ENCODE measurements around the gene CRIM1.

CRIM1 gene

DNA sequence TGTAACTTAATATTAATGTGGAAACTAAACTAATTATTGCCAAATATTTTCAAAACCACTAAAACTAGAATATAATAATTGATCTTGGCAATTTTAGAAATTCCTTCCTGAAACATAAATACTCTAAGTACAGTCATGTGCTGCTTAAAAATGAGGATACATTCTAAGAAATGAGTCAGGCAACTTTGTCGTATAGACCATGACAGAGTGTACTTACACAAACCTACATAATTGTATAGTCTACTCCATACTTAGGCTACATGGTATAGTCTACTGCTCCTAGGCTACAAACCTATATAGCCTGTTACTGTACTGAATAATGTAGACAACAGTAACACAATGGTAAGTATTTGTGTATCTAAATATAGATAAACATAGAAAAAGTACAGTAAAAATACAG lies 214.8 kb downstream of the CRIM1 start:
- Histone ChIP-seq H3K27ac (no peak overlapping the region), H3K4me3 (no peak overlapping the region)
- no peak for DNase-seq (ENCODE audit: low spot score)
- TF ChIP-seq, protein P1, sequence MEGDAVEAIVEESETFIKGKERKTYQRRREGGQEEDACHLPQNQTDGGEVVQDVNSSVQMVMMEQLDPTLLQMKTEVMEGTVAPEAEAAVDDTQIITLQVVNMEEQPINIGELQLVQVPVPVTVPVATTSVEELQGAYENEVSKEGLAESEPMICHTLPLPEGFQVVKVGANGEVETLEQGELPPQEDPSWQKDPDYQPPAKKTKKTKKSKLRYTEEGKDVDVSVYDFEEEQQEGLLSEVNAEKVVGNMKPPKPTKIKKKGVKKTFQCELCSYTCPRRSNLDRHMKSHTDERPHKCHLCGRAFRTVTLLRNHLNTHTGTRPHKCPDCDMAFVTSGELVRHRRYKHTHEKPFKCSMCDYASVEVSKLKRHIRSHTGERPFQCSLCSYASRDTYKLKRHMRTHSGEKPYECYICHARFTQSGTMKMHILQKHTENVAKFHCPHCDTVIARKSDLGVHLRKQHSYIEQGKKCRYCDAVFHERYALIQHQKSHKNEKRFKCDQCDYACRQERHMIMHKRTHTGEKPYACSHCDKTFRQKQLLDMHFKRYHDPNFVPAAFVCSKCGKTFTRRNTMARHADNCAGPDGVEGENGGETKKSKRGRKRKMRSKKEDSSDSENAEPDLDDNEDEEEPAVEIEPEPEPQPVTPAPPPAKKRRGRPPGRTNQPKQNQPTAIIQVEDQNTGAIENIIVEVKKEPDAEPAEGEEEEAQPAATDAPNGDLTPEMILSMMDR (IDR thresholded peaks at IDR 0.05): no peak

DNA sequence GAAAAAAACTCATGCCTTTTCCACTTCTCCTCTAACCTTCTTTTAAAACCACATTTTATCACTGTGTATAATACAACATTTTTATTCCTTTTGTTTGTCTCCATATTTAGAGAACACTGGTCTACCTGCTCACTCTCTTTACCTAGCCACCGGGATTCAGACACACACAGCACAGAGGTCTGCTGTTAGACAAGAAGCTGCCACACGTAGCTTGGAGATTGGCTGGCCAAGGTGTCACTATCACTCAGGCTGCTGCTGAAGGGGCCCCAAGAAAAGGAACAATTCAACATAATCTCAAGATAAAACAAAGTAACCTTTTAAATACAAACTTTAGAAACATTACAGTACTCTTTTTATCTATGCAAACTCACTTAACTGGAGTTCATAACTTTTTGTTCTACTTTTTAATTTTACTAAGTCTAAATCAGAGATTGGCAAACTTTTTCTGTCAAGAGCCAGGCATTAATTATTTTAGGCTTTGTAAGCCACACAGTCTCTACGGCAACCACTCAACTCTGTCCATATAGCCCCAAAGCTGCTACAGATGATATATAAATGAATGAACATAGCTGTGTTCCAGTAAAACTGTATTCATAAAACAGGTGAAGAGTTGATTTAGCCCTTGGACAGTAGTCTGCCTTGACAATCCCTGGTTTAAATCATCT lies 216.6 kb downstream of the CRIM1 start:
- no peak for DNase-seq (ENCODE audit: low spot score)
- Histone ChIP-seq H3K4me3 (no peak overlapping the region), H3K27ac (no peak overlapping the region)
- TF ChIP-seq, protein P1 (IDR thresholded peaks at IDR 0.05): no peak

DNA sequence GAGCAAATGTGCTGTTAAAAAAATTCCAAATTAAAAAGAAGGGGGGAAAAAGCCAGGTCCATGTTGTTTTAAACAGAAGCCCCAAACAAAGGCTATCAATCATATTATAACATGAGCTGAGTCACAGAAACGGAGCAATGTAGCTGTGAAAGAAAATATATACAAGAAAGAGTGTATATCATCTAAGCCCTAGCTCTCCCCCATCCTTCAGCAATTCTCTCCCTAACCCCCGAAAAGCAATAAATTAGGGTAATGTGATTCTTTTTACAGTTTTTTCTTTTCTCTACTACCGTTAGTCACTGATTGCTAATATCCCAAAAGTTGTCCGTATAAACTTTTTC lies 217.1 kb downstream of the CRIM1 start:
- no peak for DNase-seq (ENCODE audit: low spot score)
- no peak overlapping the region for H3K27ac ChIP-seq
- no peak overlapping the region for H3K4me3 ChIP-seq
- TF ChIP-seq, protein P1 (IDR thresholded peaks at IDR 0.05): no peak

DNA sequence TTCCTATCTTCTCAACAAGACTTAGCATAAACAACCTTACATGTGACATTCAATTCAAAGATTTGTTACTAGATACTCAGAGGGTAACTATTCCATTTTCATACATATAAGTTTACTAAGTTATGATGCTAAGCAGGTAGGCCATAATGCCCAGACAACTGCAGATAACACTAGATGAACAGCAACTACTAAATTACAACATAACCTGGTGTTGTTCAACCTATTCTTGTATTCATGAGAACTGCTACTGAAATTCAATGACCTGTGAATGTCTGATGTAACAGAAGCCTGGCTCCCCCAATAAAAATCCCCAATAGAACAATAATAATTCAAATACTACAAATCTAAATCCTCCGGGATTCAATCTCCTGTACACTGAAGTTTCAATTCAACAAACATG lies 217.6 kb downstream of the CRIM1 start:
- TF ChIP-seq, protein P1 (IDR thresholded peaks at IDR 0.05): no peak
- DNase-seq (ENCODE audit: low spot score): no peak
- H3K27ac ChIP-seq: no peak overlapping the region
- no peak overlapping the region for H3K4me3 ChIP-seq

DNA sequence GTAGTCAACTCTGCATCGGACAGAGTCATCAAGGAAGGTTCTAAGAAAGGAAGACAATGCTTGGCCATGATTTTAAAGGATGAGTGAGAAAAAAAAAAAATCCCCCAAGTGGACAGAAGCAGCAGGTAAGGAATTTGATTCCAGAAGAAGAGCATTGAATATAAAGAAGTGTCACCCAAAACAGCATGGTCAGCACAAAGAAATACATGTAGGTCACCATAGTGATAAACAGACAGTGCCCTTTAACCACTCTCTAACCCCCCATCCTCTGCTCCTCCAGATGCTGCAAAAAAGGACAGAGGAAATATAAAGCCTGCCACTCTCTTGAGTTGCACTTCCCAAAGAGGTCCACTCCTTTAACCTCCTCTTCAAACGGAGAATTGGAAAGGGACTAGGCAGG lies 219.0 kb downstream of the CRIM1 start:
- Histone ChIP-seq H3K4me3 (no peak overlapping the region), H3K27ac (no peak overlapping the region)
- TF ChIP-seq, protein P1 (IDR thresholded peaks at IDR 0.05): no peak
- no peak for DNase-seq (ENCODE audit: low spot score)

DNA sequence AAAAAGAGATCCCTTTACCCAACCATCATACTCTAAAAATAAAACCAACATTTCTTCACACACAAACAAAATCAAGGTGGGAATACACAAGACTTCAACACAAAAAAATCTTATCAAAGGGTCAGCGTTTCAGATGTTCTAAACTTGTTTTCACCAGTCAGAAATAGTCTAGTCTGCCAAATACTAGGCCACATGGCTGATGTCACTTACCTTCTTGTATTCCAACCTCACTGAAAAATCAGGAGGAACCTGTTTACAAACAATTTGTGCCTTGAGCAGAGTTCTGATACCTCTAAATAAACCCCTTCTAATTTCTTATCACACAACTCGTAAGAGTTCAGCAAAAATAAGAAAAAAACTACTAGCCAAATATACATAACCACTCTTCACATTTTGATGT lies 222.3 kb downstream of the CRIM1 start:
- Histone ChIP-seq H3K4me3 (no peak overlapping the region), H3K27ac (no peak overlapping the region)
- no peak for DNase-seq (ENCODE audit: low spot score)
- TF ChIP-seq, protein P1 (IDR thresholded peaks at IDR 0.05): no peak

Data from coronary artery (tissue), 2 donors.